HG03280 (cell line): ENCODE data around the gene FKRP.

Experiments
- ATAC-seq: cut with Tn5 transposase; IDR thresholded peaks from one replicate; pipeline ENCODE4 v1.9.1; 2021; ENCODE audit warnings: mild to moderate bottlenecking, moderate library complexity; ENCODE audit not compliant: unreplicated experiment

Gene FKRP

GRCh38 chr19:46731584-46731983 lies 14.3 kb upstream of the FKRP start:
- ATAC-seq: no peak

- ATAC-seq: no peak
These were observed 13.5 kb upstream of the FKRP start for GRCh38 chr19:46732172-46732938.

GRCh38 chr19:46732966-46733689 lies 12.7 kb upstream of the FKRP start:
- ATAC-seq: no peak

GRCh38 chr19:46733690-46734292 lies 12.1 kb upstream of the FKRP start:
- ATAC-seq: no peak

GRCh38 chr19:46736531-46737297 lies 9.1 kb upstream of the FKRP start:
- no peak for ATAC-seq

- no peak for ATAC-seq
These were observed 8.6 kb upstream of the FKRP start for GRCh38 chr19:46737298-46737654.

- no peak for ATAC-seq
These were observed 8.1 kb upstream of the FKRP start for GRCh38 chr19:46737761-46738171.

GRCh38 chr19:46739290-46739771 lies 6.5 kb upstream of the FKRP start:
- no peak for ATAC-seq

- ATAC-seq: no peak
These were observed 4.4 kb upstream of the FKRP start for GRCh38 chr19:46741447-46741846.

- no peak for ATAC-seq
These were observed 2.9 kb upstream of the FKRP start for GRCh38 chr19:46742926-46743480.

GRCh38 chr19:46744005-46744691 lies 1.7 kb upstream of the FKRP start:
- ATAC-seq: no peak

- ATAC-seq: no peak
These were observed 827 bp upstream of the FKRP start for GRCh38 chr19:46745030-46745429.

- peak; percentile 60 for ATAC-seq
These were observed 612 bp downstream of the FKRP start, which contains the start of gene STRN4 for GRCh38 chr19:46746281-46747057. TSS of gene STRN4 (minus strand) at chr19:46746450. CDS start at chr19:46746430, 20 bp downstream.

- ATAC-seq: no peak
These were observed 2.7 kb downstream of the FKRP start for GRCh38 chr19:46748325-46749109.

GRCh38 chr19:46753420-46754155 lies 7.7 kb downstream of the FKRP start:
- ATAC-seq: no peak

GRCh38 chr19:46755077-46755852 lies 9.4 kb downstream of the FKRP start:
- ATAC-seq: no peak
